Tongue (tissue), 2 donors: Measurements from ENCODE around the gene NDC1. TPM values are rescaled to one million over a fixed set of nuclear protein-coding genes. Genes with fewer than 3 reads are reported as not detected.
A peak's percentile ranks its signal among the peaks of the same experiment; 100 is the strongest.
"Not testable (repeated sequence)": the region's sequence is repeated elsewhere in the genome, so short reads cannot be mapped to it uniquely, and the experiment has no call there.

Experiments
- DNase-seq: peaks from one replicate; pipeline ENCODE4 v3.0.0-alpha.2; 2015
- total RNA-seq: library from RNA; depleted of rRNA; stranded (reverse); fragments of >200 nt; gene quantifications from one replicate; pipeline ENCODE4 v1.2.3, GENCODE V29; 2014

The NDC1 gene
- total RNA-seq, 1 donor from 2014 or later, result 22.0 TPM

DNA sequence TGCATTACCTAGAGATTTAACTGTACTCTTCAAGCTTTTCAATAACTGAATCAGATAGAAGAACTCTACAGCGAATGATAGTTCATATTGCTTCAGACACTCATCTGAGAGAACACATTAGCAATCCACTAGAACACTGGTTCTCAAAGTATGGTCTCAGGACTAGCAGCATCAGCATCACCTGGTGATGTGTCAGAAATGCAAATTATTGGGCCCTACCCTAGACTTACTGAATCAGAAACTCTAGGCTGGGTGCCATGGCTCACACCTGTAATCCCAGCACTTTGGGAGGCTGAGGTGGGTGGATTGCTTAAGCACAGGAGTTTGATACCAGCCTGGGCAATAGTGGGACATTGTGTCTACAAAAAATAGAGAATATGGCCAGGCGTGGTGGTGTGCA is 74.2 kb downstream of the NDC1 start:
- DNase-seq, result no peak

DNA sequence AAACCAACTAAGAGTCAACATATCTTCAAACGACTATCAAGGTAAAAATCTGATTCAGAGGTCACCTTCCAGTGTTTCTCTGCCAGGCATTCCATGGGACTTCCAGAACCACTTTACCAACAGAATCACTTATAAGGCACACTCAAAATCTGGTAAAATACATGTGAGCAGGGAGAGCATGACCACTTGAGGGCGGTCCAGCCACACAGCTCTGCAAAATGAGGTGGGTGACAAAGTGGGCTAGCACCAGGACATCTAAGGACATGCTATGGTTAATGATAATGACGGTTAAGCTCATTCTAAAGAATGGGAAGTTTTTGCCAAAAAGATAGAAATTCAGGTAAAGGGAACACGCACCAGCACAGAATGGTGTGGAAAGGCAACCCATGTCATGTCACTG is 74.6 kb downstream of the NDC1 start:
- no peak for DNase-seq

DNA sequence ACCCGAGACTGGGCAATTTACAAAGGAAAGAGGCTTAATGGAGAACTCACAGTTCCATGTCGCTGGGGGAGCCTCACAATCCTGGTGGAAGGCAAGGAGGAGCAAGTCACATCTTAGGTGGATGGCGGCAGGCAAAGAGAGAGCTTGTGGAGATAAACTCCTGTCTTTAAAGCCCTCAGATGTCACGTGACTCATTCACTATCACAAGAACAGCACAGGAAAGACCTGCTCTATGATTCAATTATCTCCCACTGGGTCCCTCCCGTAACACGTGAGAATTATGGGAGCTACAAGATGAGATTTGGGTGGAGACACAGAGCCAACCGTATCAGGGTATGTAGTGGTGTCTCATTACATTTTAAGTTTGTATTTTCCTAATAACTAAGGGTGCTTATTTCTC is 77.6 kb downstream of the NDC1 start:
- DNase-seq, result not testable (repeated sequence)

DNA sequence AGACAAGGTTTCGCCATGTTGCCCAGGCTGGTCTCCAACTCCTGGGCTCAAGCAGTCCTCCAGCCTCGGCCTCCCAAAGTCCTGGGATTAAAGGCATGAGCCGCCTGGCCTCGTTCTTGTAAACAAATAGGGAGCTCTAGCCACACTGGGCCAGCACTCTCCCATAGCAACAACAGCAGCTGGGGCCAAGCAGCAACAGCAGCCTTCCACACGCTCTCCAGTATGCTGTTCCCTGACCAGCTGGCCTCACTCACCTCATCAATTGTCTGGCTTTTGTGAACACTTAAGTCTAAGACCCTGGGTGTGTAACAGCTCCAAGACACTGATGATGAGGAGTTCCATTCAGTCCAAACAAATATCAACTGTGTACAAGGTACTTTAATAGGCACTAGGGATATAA is 82.2 kb downstream of the NDC1 start:
- DNase-seq, result no peak

DNA sequence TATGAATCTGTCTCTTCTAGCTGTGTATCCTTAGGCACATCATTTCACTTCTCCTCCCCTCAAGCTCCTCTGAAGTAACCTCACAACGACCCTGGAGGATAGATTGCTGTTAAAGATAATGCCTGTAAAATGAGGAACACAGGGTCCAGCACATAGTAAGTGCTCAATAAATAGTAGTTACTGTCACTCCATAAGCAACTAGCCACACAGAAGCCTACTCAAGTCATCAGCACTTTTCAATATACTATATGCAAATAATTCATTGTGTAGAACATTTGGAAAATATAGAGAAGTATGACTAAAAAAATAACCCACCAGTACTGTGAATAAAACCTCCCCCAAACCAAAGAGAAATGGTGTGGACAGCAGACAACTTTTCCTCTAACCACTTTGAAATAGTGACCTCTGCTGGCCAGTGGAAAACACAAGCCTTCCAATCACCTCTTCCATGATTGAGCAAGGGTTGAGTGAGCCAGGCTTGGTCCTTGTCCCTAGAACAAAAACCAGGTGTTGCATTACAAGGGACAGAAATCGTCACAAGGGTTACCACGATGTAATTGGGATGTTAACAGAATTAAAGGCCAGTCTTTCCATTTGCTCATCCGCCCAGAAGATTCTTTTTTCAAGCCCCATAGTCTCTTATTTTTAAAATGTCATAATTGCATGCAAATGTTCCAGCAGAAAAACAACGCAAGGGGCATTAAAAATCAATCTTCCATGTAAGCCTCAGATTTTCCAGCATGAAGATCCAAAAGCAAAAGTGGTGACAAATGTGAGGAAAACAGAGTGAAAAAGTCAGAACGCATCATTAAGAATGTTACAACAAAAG is 83.4 kb downstream of the NDC1 start:
- DNase-seq, result peak; percentile 63

DNA sequence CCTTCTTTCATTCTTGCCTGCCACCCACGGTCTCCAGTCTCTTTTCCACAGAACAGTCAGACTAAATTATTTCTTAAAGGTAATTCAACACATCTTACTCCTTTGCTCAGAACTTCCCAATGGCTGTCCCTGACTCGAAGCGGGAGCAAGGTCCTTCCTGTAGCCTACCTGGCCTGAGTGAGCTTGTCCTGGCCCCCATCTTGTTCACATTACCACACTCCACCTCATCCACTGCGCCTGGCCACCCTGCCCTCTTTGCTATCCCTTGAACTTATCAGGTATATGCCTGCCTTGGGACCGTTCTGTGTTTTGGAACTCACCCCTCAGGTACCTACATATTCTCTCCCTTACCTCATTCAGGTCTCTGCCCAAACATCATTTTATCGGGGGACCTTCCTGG is 85.8 kb downstream of the NDC1 start:
- no peak for DNase-seq

DNA sequence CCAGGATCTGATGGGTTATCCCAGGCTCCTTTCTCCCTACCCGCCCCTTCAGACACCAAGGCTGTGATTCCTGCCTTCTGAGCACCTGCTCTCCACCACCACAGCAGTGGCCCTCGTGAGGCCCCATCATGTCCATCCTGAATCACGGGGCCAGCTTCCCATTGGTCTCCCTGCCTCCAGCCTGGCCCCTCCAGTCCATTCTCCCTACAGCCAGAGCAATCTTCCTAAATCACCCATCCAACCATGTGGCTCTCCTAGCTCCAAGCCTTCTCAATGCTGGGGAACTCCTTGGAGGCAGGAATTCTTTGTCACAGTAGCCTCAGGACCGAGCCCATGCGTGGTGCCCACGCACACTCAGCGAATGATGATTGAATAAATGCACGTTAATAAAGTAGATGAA is 90.3 kb downstream of the NDC1 start:
- no peak for DNase-seq

DNA sequence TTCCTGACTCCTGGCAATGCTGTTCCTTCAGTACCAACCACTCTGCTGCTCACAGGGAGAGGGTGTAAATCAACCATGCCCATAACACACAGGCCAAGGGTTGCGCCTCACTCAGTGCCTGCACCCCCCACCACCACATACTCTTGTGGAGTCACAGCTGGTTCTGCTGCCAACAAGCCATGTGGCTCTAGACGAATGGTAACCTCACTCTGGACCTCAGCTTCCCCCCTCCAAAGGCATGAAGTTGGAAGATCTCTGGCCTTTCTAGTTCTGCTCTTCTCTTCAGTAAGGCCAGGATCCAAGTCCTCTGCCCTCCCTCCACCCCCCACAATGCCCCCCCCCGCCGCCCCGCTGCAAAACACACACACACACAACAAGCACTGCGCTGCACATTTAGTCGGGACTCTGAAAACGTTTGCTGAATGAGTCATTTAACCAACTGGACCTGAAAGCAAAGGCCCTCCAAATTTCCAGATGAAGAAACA is 97.4 kb downstream of the NDC1 start:
- no peak for DNase-seq

DNA sequence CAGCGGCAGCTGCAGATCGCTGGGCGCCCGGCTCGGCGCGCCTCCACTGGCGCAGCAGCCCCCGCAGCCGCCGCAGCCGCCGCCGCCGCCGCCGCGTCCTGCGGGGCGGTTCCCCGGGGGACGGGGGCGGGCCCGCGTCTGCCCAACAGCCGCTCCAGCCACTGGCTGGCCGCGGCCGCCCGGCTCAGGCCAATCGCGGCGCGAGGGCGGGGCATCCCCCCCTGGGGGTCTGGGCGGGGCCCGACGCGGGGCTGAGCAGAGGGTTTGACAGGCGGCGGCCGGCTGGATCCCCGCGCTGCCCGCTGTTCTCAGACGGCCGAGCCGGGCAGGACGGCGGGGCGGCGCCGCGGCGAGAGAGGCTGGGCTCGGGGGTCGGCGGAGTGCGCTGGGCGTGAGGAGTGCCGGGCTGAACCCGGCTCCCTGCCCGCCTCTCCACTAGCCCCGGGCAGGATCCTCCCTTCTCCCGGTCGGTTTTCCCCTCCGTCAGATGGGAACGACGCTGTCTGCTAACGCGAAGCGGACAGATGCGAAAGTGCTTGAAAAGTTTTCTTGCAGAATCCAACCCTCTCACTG is 98.9 kb downstream of the NDC1 start, which contains the start of gene GLIS1:
Gene GLIS1, minus strand, starts transcription at position 56 of the 573 bp plus-strand sequence. CDS start 1,100 bp downstream, outside the sequence.
- peak; percentile 91 for DNase-seq

DNA sequence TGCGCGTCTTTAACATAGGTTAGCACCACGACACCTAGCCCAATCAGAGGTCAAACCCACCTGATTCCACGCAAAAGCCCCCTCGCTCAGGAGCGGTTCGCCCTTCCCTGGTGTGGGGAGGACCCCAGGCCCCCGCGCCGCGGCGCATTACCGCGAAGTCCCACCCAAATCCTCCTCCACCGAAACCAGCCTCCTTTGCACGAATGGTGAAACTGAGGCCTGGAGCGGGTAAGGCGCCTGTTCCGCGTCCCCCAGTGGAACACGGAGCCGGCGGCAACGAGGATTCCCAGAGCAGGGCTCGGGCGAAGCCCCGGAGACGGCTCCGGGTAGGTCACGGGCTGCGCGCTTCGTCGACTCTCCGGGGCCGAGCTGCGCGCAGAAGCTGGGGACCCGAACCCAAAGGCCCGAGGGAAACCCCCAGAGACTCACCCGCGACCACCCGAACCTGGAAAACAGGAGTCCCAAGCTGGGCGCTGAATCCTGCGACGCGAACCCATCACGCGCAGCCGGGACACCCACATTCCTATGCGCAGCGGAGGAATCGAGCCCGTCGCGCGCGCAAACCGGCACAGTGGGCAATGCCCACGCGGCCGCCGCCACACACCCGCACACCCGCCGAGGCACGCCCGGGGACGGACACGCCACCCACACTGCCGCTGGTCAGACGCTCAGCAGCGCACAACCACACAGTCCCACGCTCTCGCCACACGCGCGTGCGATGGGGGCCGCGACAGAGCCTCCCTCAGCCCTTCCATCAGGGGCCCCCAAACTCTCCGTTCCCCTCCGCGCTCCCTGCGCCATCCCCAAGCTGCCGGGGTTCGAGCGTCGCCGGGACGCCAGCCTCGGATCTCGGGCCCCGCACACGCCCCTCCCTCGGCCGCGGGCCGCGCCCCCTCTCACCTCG is 99.6 kb downstream of the NDC1 start:
- no peak for DNase-seq

DNA sequence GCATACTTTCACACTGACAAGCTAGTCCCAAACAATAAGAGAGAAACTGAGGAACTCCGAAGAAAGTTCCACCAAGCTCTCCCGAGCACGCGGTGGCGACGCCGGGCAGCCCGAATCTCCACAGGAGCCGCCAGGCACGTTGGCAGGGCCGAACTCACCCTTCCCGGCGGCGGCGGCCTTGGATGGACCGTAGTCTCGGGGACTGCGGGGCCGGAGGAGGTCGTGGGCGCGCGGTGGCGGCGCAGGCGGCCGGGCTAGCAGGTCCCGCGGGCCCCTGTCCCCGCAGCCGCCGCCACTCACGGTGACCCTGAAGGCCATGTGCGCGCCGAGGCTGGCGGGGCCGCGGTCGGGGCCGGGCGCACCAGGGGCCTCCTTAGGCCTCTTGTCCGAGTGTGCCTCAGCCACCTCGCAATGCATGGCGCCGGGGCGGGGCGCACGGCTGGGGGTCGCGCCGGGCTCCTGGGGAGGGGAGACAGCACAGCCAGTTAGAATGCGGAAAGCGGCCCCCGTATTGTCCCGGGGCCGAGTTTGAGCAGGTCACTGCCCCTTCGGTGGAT is 100.4 kb downstream of the NDC1 start:
- no peak for DNase-seq

DNA sequence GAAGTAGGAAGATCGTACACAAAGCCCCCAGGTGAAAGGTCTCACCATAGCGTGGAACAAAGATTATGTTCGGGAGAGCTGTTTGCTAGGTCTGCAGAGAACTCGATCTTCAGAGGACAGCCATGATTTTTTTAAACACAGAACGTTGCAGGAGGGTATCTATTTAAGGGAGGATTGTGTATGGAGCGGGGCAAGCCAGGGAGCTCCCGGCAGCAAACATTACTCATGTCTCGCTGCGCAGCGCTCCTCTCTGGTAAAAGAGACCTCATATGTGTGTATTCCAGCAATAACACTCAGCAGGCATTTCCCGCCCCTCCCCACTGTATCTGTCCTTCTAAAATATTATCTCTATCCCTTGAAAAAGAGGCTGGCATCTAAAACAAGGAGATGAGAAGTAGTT is 101.8 kb downstream of the NDC1 start:
- DNase-seq, result no peak

DNA sequence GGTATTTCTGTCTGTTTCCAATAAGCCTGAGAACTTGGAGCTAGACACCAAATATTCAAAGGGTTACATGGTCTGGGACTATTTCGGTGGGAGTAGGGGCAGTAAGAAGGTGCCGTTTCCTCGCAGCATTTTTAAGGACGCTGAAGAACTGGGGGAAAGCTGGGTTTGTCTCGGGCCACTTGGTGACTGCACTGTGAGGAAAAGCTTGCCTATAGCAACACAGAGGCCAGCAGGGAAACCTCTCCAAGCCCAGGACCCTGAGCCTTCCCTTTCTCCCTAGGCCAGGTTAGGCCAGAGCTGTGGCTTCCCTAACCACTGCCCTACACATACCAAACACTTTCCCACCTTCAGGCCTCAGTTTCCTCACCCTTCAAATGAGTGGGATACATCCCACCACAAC is 102.4 kb downstream of the NDC1 start:
- DNase-seq, result no peak

DNA sequence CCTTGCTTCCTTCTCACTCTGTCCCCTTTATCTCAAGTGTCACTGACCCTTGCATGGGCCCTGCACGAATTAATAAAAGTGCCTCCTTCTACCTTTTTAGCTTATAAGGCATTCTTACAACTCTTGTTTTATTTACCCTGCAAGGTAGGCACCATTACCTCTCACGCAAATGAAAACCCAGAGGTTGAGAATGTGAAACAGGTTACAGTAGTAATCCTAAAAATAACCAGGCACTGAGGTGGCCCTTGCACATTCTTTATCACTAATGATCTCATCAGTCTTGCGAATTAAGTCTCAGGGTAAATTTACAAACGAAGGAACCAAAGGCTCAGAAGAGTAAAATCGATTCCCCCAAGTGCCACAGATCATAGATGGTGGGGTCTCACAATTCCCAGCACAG is 102.8 kb downstream of the NDC1 start:
- DNase-seq, result no peak

DNA sequence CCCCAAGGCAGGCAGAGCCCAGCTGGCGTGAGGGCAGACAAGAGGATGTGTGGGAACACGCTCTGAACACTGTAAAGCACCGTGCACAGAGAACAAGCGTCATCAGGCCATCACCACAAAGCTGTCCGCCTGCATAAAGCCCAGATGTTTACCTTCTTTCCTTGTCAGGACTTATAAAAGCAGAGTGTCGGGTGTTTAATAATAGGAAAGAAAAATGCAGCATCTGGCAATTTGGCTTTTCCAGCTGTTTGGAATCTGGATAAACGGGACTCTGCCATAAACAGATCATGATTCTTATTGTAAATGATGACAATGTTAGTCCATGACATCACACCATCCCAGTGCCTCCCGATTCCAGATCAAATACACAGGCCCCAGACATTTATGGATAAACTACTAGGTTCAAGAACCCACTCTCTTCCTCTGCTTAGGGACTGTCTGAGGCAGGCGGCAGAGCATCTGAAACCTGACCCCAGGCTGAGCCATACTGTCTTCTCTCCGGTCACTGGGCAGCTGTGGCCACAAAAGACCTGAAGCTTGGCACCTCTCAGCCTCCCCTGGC is 103.4 kb downstream of the NDC1 start:
- peak; percentile 15 for DNase-seq

DNA sequence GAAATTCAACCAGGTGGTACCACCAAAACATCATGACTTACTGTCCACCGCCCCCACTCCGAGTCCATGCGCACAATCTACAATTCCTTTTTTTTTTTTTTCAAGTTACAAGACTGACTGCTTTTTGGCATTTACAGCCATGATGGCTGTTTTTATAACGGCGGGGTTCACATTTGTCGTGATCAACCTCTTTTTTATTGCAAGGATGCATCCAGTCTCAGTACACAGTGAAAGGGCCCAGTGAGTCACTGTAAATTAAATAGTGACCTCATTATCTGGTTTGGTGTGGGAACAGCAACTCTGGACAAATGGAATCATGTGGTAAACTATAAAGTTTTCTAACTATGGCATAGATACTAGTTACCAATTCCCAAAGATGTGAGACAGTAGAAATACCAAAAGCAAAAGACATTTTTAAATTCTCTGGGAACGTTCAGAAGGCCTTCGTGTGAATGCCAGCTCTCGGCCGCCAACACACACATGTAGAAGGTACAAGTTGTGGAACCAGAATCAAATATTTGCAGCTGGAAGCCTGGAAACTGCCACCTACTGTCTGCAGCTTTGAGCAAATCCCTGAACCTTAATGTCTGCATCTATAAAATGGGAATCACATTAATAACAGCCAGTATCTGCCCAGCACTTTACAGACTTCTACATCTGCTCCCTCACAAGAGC is 104.0 kb downstream of the NDC1 start:
- no peak for DNase-seq

DNA sequence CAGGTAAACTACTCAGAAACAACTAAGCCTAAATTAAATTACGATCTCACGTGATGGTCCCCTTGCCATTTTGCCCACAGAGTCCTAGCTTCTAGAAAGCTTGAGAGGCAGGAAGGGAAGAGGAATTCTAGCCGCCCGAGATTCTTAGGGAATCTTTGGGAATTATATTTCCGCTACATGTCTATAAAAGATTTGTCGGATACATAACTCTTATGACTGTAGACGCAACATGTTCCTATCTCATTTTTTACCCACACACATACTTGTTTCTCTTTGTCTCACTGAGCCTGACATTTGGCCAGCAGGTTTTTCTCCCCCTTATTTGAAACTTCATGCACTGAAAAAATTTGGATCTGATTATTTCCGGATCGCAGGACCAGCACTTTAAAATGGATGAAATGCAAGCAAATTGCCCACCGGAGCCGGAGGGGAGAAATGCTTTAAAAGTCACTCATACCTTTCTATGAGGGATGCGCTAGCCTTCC is 104.6 kb downstream of the NDC1 start:
- DNase-seq, result no peak

DNA sequence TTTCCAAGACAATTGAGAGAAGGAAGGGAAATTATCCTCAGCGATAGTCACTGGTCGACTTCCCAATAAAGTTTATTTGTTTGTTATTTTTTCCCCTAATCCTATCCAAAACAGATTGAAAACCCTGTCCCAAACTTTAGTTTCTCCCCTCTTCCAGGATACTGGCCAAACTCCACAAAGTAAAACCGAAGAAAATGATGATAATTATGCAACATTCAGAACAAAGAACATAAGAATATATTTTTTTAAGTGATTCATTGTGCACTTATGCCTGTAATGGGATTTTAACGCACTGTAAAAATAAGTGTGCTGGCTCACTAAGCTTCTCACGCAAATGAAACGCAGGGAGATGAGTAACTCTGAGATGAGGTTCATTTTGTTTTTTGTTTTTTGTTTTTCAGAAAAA is 105.2 kb downstream of the NDC1 start:
- DNase-seq, result no peak

DNA sequence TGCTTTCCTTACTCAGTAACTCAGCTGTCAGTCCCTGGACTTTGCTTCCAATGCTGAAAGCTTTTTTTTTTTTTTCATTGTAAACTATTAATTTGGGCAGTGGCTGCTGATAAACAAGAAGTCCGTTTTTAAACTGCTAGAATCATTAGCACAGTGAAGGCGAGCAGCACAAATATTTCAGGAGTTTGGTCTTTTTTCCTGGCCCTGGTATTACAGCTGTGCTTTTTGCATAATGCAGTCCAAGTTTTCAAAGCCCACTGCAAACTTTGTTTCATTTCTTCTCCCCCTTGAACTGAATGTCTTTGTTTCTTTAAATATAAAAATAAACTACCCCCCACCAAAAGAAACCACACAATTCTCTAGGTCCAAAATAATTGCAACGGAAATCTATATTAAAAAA is 105.7 kb downstream of the NDC1 start:
- DNase-seq, result no peak

DNA sequence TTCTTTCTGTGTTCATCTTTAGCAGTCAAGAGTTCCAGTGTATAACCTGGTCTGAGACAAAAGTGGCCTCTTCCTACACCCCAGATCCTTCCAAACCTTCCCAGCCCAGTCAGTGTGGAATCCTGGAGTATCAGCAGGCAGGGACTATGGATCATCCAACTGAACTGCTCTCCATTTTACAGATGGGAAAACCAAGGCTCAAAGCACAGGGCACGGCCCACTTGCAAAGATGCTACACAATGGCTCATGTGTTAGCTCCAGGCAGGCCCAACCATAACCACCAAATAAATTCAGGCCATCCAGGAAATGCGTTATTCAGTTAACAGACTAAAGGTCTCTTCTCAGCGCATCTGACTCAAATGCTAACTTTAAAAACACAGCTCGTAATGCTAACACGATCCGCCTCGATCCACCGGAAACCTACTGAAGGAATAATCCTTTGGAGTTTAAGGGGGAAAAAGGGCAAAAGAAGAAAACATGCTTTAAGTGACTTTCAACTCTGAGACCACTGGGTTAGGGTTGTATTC is 106.3 kb downstream of the NDC1 start:
- DNase-seq, result no peak

DNA sequence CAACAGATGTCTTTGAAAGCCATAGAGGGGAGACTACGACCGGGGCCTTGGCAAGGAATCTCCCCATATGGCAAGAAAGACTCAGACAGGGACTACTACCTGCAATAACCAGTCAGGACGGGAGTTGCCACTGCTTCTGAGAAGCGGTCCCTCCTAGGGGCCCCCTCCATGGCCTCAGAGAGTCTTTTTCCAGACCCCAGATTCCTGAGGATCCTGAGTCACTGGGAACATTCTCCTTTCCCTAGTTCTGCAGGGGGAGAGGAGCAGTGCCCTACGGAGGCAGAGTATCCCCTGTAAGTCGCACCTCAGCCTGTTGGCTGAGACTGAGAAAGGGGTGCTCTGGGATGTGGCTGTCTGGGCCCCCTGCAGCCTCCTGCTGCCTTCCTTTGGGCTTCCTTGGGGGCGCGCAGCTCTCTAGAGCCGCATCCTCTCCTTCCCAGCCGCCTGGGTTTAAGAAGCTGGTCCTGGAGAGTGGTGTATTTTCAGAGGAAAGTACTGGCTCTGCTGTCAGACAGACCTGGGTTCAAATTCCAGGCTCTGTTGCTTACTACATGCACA is 107.0 kb downstream of the NDC1 start:
- no peak for DNase-seq
